ENCODE results near the gene ZNF319.

GRCh38 chr16:57949595-57950238 lies 50.8 kb downstream of the ZNF319 start:
- TF ChIP-seq CTCF (IDR thresholded peaks at IDR 0.05) (no peak), EP300 (IDR thresholded peaks at IDR 0.05) (no peak), POLR2A (IDR thresholded peaks at IDR 0.05) (no peak)
